Endothelial cell of umbilical vein (primary cell): Measurements from ENCODE around the gene SLC25A29. TPM values are rescaled to one million over a fixed set of nuclear protein-coding genes. Genes with fewer than 3 reads are reported as not detected.

Experiments used
- BruUV-seq: library from RNA; stranded (reverse); fragments of 400-500 nt; replicated peaks from 2 replicates; lab custom pipeline; 2021; lab: Mats Ljungman, UMichigan
- CTCF ChIA-PET: fragments of 300-600, 350-600 bp; sonication (Branson Sonifier 250); formaldehyde crosslinking; loops from one replicate; lab custom pipeline; 2021; ENCODE audit warnings: antibody characterized with exemption, inconsistent platforms; lab: Charles Lee
- POLR2A ChIA-PET: fragments of 300-600, 350-600 bp; sonication (Branson Sonifier 250); formaldehyde crosslinking; loops from one replicate; lab custom pipeline; 2021; ENCODE audit warnings: antibody characterized with exemption, inconsistent platforms; lab: Charles Lee
- DNase-seq: peaks from one replicate; pipeline ENCODE4 v3.0.0-alpha.2; 2011; ENCODE audit warnings: low read depth, low spot score
- FAIRE-seq: peaks from 2 replicates; lab custom pipeline; 2011; peaks lifted over from hg19 to GRCh38; lab: Jason Lieb, UNC
- H2AFZ ChIP-seq: 2 replicates; pipeline ENCODE4 v1.6.0; 2012; ENCODE audit warnings: low read depth, low read length, control low read depth, inconsistent platforms
- H3K27ac ChIP-seq: 2 replicates; pipeline ENCODE4 v1.5.1; 2011; ENCODE audit warnings: low read depth, mild to moderate bottlenecking, control low read depth, low read length, moderate library complexity; ENCODE audit not compliant: insufficient read depth
- H3K27me3 ChIP-seq, 2 experiments: 2 replicates each; pipeline versions ENCODE4 v1.6.0 to v1.6.1; 2011; ENCODE audit warnings: low read length in 2 of 2, mixed read lengths in 1 of 2; ENCODE audit not compliant: control insufficient read depth in 2 of 2, insufficient read depth in 2 of 2
- H3K36me3 ChIP-seq, 2 experiments: 2 replicates in 1 of 2; 3 replicates in 1 of 2; pipeline ENCODE4 v1.5.1; 2011; ENCODE audit warnings: low read length in 2 of 2, mild to moderate bottlenecking in 1 of 2, moderate library complexity in 1 of 2; ENCODE audit not compliant: control insufficient read depth in 2 of 2, insufficient read depth in 2 of 2; ENCODE audit errors: extremely low read depth in 1 of 2
- H3K4me1 ChIP-seq: 3 replicates; pipeline ENCODE4 v1.5.1; 2011; ENCODE audit warnings: mild to moderate bottlenecking, low read length; ENCODE audit not compliant: control insufficient read depth, insufficient read depth; ENCODE audit errors: extremely low read depth
- H3K4me2 ChIP-seq: 2 replicates; pipeline ENCODE4 v1.6.1; 2011; ENCODE audit warnings: low read length, control low read depth, mixed read lengths; ENCODE audit not compliant: insufficient read depth
- H3K4me3 ChIP-seq, 3 experiments: fragments of 200-600 bp in 1 of 3; sonication (generic), shearing (Covaris generic) in 1 of 3; replicated peaks in 1 of 3; 2 replicates each; pipeline ENCODE4 v1.5.1; 2011 to 2016; ENCODE audit warnings: control low read depth in 3 of 3, low read length in 3 of 3, mild to moderate bottlenecking in 2 of 3, inconsistent platforms in 1 of 3, low read depth in 1 of 3, moderate library complexity in 1 of 3; ENCODE audit not compliant: insufficient read depth in 1 of 3
- H3K79me2 ChIP-seq: 2 replicates; pipeline ENCODE4 v1.6.0; 2012; ENCODE audit warnings: low read length, inconsistent platforms; ENCODE audit not compliant: control insufficient read depth, insufficient read depth
- H3K9ac ChIP-seq: replicated peaks from 2 replicates; pipeline ENCODE3; 2011; ENCODE audit warnings: low read length, control low read depth; ENCODE audit not compliant: insufficient read depth; ENCODE audit errors: extremely low read depth
- H3K9me1 ChIP-seq: replicated peaks from 3 replicates; pipeline ENCODE4 v1.6.0; 2011; ENCODE audit warnings: mild to moderate bottlenecking, low read length; ENCODE audit not compliant: control insufficient read depth, insufficient read depth; ENCODE audit errors: extremely low read depth
- H3K9me3 ChIP-seq: replicated peaks from 2 replicates; pipeline ENCODE4 v1.5.1; 2012; ENCODE audit warnings: low read length, inconsistent platforms; ENCODE audit not compliant: control insufficient read depth, insufficient read depth
- H4K20me1 ChIP-seq: replicated peaks from 2 replicates; pipeline ENCODE3; 2011; ENCODE audit warnings: mild to moderate bottlenecking, low read length; ENCODE audit not compliant: control insufficient read depth, insufficient read depth; ENCODE audit errors: extremely low read depth
- EZH2 ChIP-seq: IDR thresholded peaks from 2 replicates; pipeline ENCODE4 v1.6.1; 2012; ENCODE audit warnings: borderline replicate concordance, low read depth, mild to moderate bottlenecking, moderate library complexity, low read length, inconsistent platforms; ENCODE audit not compliant: severe bottlenecking
- FOS ChIP-seq: IDR thresholded peaks from 2 replicates; pipeline ENCODE4 v1.6.1; 2011; ENCODE audit warnings: mild to moderate bottlenecking, low read length, moderate library complexity, borderline replicate concordance; ENCODE audit not compliant: insufficient read depth
- GATA2 ChIP-seq: IDR thresholded peaks from 2 replicates; pipeline ENCODE4 v1.7.0; 2011; ENCODE audit warnings: low read depth, mild to moderate bottlenecking, moderate library complexity, mixed read lengths, low read length; ENCODE audit not compliant: insufficient read length, insufficient read depth
- JUN ChIP-seq: IDR thresholded peaks from 2 replicates; pipeline ENCODE4 v1.6.1; 2011; ENCODE audit warnings: borderline replicate concordance, low read depth; ENCODE audit not compliant: insufficient read length, insufficient read depth
- MYC ChIP-seq: IDR thresholded peaks from one replicate; pipeline ENCODE4 v1.6.1; 2011; ENCODE audit warnings: mild to moderate bottlenecking, low read depth, low read length
- POLR2A ChIP-seq: IDR thresholded peaks from 2 replicates; pipeline ENCODE4 v1.6.1; 2012; ENCODE audit warnings: low read depth, mild to moderate bottlenecking, control low read depth, low read length
- POLR2AphosphoS5 ChIP-seq: IDR thresholded peaks from 2 replicates; pipeline ENCODE4 v1.6.1; 2012; ENCODE audit warnings: low read depth, mild to moderate bottlenecking, control low read depth, low read length, moderate library complexity; ENCODE audit not compliant: insufficient read depth
- dilution Hi-C: fragments of 300-500 bp; cut with MboI; formaldehyde crosslinking; loops from one replicate; pipeline ENCODE4 v1.15.0; 2019; ENCODE audit warnings: low sequenced_read_pairs; ENCODE audit not compliant: extremely low pct_ligation_motif_present
- intact Hi-C: fragments of 100-400 bp; cut with micrococcal nuclease; formaldehyde crosslinking; loops from one replicate; pipeline ENCODE4 v1.10.0; 2022
- polyA plus RNA-seq, 4 experiments: library from polyadenylated mRNA; depleted of rRNA in 3 of 4; stranded (reverse) in 3 of 4; unstranded in 1 of 4; fragments of >200 nt; gene quantifications; 2 replicates each; pipeline versions ENCODE4 v1.2.1 to v1.2.3, GENCODE V29; 2011 to 2012; ENCODE audit warnings: missing spikeins in 1 of 4
- total RNA-seq: library from RNA; stranded (reverse); gene quantifications from 2 replicates; pipeline ENCODE4 v1.2.3, GENCODE V29; 2021
- TF ChIP-seq, protein P1 (sequence below), 2 donors: IDR thresholded peaks; 1 replicate in 1 of 2; 2 replicates in 1 of 2; pipeline ENCODE4 v1.5.1; 2011; ENCODE audit warnings: low read length in 2 of 2, mild to moderate bottlenecking in 2 of 2, moderate library complexity in 2 of 2, control low read depth in 1 of 2, inconsistent platforms in 1 of 2, low read depth in 1 of 2; ENCODE audit not compliant: insufficient read depth in 1 of 2; ENCODE audit errors: extremely low read depth in 1 of 2
- TF ChIP-seq, protein P2 (sequence below): IDR thresholded peaks from 2 replicates; pipeline ENCODE4 v1.6.1; 2011; ENCODE audit not compliant: insufficient read depth, insufficient read length

The SLC25A29 gene
- total and polyA plus RNA-seq, 2 donors (not counting 3 experiments of a cell fraction or from before 2014, with no cell fraction given) = 132 to 154 TPM

DNA sequence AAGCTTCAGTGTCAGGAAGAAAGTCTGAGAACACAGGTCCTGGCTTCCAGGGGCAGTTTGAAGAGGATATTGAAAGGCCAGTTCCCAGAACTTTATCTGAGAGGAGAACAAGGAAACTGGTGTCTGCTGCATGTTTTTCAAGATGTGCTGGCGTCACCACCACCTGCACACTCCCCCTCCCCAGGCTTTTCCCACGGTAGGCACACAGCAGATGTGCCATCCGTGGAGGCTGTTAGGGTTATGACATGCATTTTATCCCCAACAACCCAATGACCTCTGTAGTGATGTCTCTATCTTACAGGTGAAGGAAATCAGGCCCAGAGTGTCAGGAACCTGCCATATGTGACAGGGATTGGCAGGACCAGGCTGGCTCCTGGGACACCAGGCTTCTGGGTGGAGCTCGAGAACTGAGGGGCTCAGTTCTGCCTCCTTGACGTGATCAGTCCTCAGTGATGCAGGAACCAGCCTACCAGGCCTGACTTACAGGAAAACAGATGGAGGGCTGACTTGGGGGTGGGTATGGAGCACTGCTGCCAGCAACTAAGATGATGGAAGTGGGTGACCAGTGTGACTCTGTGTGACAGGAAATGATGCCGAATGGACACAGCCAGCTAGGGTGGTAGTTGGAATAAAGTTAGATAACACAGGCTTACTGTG lies 33.6 kb upstream of the SLC25A29 start:
- TF ChIP-seq GATA2 = no peak
- no peak for TF ChIP-seq FOS
- TF ChIP-seq EZH2 = no peak
- no peak for TF ChIP-seq POLR2A
- no peak for TF ChIP-seq POLR2AphosphoS5
- TF ChIP-seq MYC = no peak
- TF ChIP-seq, protein P1, sequence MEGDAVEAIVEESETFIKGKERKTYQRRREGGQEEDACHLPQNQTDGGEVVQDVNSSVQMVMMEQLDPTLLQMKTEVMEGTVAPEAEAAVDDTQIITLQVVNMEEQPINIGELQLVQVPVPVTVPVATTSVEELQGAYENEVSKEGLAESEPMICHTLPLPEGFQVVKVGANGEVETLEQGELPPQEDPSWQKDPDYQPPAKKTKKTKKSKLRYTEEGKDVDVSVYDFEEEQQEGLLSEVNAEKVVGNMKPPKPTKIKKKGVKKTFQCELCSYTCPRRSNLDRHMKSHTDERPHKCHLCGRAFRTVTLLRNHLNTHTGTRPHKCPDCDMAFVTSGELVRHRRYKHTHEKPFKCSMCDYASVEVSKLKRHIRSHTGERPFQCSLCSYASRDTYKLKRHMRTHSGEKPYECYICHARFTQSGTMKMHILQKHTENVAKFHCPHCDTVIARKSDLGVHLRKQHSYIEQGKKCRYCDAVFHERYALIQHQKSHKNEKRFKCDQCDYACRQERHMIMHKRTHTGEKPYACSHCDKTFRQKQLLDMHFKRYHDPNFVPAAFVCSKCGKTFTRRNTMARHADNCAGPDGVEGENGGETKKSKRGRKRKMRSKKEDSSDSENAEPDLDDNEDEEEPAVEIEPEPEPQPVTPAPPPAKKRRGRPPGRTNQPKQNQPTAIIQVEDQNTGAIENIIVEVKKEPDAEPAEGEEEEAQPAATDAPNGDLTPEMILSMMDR (IDR thresholded peaks at IDR 0.05; ENCODE audit: extremely low read depth in 1 of 2, insufficient read depth in 1 of 2, low read depth in 1 of 2, low read length in 2 of 2) = no peak
- TF ChIP-seq JUN = no peak
- TF ChIP-seq, protein P2, sequence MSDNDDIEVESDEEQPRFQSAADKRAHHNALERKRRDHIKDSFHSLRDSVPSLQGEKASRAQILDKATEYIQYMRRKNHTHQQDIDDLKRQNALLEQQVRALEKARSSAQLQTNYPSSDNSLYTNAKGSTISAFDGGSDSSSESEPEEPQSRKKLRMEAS = no peak
- H3K9me3 ChIP-seq = no peaks in the 10 kb centered on the region
- no peak overlapping the region for H3K9ac ChIP-seq
- ChIA-PET POLR2A (no interaction called here), CTCF (interaction anchor here (1.5 kb wide), 1 partner anchor 31 kb away, joined by 4 read pairs; no protein-coding TSS in a partner anchor)
- H3K4me3 ChIP-seq = no peak overlapping the region
- dilution Hi-C loops (no loop called here), intact Hi-C loops (no loop called here)
- no peaks in the 10 kb centered on the region for H4K20me1 ChIP-seq
- no TSS peak for BruUV-seq
- DNase-seq (no peak), FAIRE-seq (no peak)
- no peaks in the 10 kb centered on the region for H3K9me1 ChIP-seq
- H3K27ac ChIP-seq = no peak overlapping the region
- H3K27me3 ChIP-seq = no peaks in the 10 kb centered on the region
- H3K79me2 ChIP-seq = no peaks in the 10 kb centered on the region
- no peak overlapping the region for H3K4me2 ChIP-seq
- peaks cover 15 to 43% of the 10 kb centered on the region in 2 experiments for H3K36me3 ChIP-seq
- peaks cover 14% of the 10 kb centered on the region for H3K4me1 ChIP-seq
- no peak overlapping the region for H2AFZ ChIP-seq
